A549 (cell line): ENCODE results near the gene ADAMTS19. TPM values are rescaled to one million over a fixed set of nuclear protein-coding genes. Genes with fewer than 3 reads are reported as not detected.

Experiments used
- ATAC-seq, 2 experiments: fragments of 200-7000 bp in 1 of 2; fragments of >200 bp in 1 of 2; cut with Nextera tagmentation in 1 of 2; cut with Tn5 transposase in 1 of 2; 3 replicates each; pipeline versions ENCODE4 v1.8.0 to v1.9.1; 2018 to 2020; ENCODE audit warnings: mild to moderate bottlenecking in 1 of 2, moderate library complexity in 1 of 2
- CTCF ChIA-PET: fragments of 300-600 bp; sonication (Branson Sonifier 250); formaldehyde crosslinking; extraction: SDS; loops from one replicate; lab custom pipeline; 2021; ENCODE audit warnings: antibody characterized with exemption, inconsistent platforms; lab: Yijun Ruan, JAX
- POLR2A ChIA-PET: fragments of 350-600 bp; formaldehyde crosslinking; extraction: SDS; loops from one replicate; lab custom pipeline; 2021; ENCODE audit warnings: antibody characterized with exemption, inconsistent platforms; lab: Yijun Ruan, JAX
- DNase-seq, 2 experiments: peaks; one replicate each; pipeline versions ENCODE4 v3.0.0 to v3.0.0-alpha.2; 2011 to 2016; ENCODE audit warnings: low read depth in 1 of 2, low spot score in 1 of 2
- FAIRE-seq: peaks from 2 replicates; lab custom pipeline; 2011; peaks lifted over from hg19 to GRCh38; lab: Jason Lieb, UNC
- H3K27ac ChIP-seq, 2 experiments: fragments of >200 bp; sonication (Bioruptor Twin); formaldehyde crosslinking; 3 replicates each; pipeline ENCODE4 v1.5.1; 2016 to 2017
- H3K4me1 ChIP-seq: fragments of >200 bp; sonication (Bioruptor Twin); formaldehyde crosslinking; 3 replicates; pipeline ENCODE4 v1.6.1; 2016
- H3K4me2 ChIP-seq: fragments of >200 bp; sonication (Bioruptor Twin); formaldehyde crosslinking; 3 replicates; pipeline ENCODE4 v1.6.1; 2016
- H3K4me3 ChIP-seq: fragments of >200 bp; sonication (Bioruptor Twin); formaldehyde crosslinking; 3 replicates; pipeline ENCODE4 v1.5.1; 2016
- H3K9me3 ChIP-seq: fragments of >200 bp; sonication (Bioruptor Twin); formaldehyde crosslinking; 3 replicates; pipeline ENCODE4 v1.6.1; 2016
- ATOH8 ChIP-seq: fragments of 250-450 bp; sonication (Bioruptor Pico); IDR thresholded peaks from 2 replicates; pipeline ENCODE4 v1.5.0; 2020; ENCODE audit warnings: low read depth, mild to moderate bottlenecking, moderate library complexity
- CBX8 ChIP-seq: fragments of 200-600 bp; sonication (generic); IDR thresholded peaks from 2 replicates; pipeline ENCODE4 v1.6.1; 2016
- CEBPB ChIP-seq, 2 experiments: fragments of >200 bp in 1 of 2; sonication (Bioruptor Twin) in 1 of 2; formaldehyde crosslinking in 1 of 2; IDR thresholded peaks; 2 replicates each; pipeline ENCODE4 v1.6.1; 2012 to 2016
- CTCF ChIP-seq: fragments of >200 bp; sonication (Bioruptor Twin); formaldehyde crosslinking; IDR thresholded peaks from 3 replicates; pipeline ENCODE4 v1.5.1; 2016
- EHMT2 ChIP-seq: fragments of 200-600 bp; sonication (generic); IDR thresholded peaks from 2 replicates; pipeline ENCODE4 v1.6.1; 2016; ENCODE audit warnings: antibody characterized with exemption, low read depth, mild to moderate bottlenecking, moderate library complexity
- HDAC2 ChIP-seq: fragments of 200-600 bp; sonication (generic); IDR thresholded peaks from 2 replicates; pipeline ENCODE4 v1.6.1; 2016
- HEYL ChIP-seq: fragments of 250-450 bp; sonication (Bioruptor Pico); IDR thresholded peaks from 2 replicates; pipeline ENCODE4 v1.8.0; 2021; ENCODE audit warnings: mild to moderate bottlenecking, moderate library complexity
- HOXB5 ChIP-seq: fragments of 250-450 bp; sonication (Bioruptor Pico); IDR thresholded peaks from 2 replicates; pipeline ENCODE4 v1.5.0; 2020; ENCODE audit warnings: mild to moderate bottlenecking, moderate library complexity
- JUN ChIP-seq, 2 experiments: fragments of >200 bp; sonication (Bioruptor Twin); formaldehyde crosslinking; IDR thresholded peaks; 2 replicates in 1 of 2; 3 replicates in 1 of 2; pipeline ENCODE4 v1.6.1; 2016 to 2017
- KDM1A ChIP-seq: fragments of 200-600 bp; sonication (generic); IDR thresholded peaks from 2 replicates; pipeline ENCODE4 v1.6.1; 2016; ENCODE audit warnings: low read depth, mild to moderate bottlenecking
- KDM5A ChIP-seq: fragments of 200-600 bp; sonication (generic); IDR thresholded peaks from 2 replicates; pipeline ENCODE4 v1.6.1; 2016; ENCODE audit warnings: antibody characterized with exemption, mild to moderate bottlenecking
- POLR2A ChIP-seq: IDR thresholded peaks from 2 replicates; pipeline ENCODE4 v1.6.1; 2012; ENCODE audit warnings: mild to moderate bottlenecking, low read length
- RNF2 ChIP-seq: fragments of 200-600 bp; sonication (generic); IDR thresholded peaks from 2 replicates; pipeline ENCODE4 v1.6.1; 2016; ENCODE audit warnings: low read depth, mild to moderate bottlenecking, antibody characterized with exemption, moderate library complexity, borderline replicate concordance
- SMC3 ChIP-seq: fragments of >200 bp; sonication (Bioruptor Twin); formaldehyde crosslinking; IDR thresholded peaks from 3 replicates; pipeline ENCODE4 v1.6.1; 2018; ENCODE audit warnings: inconsistent platforms
- SREBF2 ChIP-seq: fragments of 450-650 bp; IDR thresholded peaks from 2 replicates; pipeline ENCODE4 v1.6.1; 2014; ENCODE audit warnings: mild to moderate bottlenecking, moderate library complexity
- USF2 ChIP-seq: fragments of 450-650 bp; IDR thresholded peaks from 2 replicates; pipeline ENCODE4 v1.6.1; 2014; ENCODE audit warnings: antibody characterized with exemption
- ZNF302 ChIP-seq: fragments of 250-450 bp; sonication (Bioruptor Pico); IDR thresholded peaks from 2 replicates; pipeline ENCODE4 v1.9.0; 2021; ENCODE audit warnings: inconsistent platforms, mild to moderate bottlenecking, moderate library complexity
- ZSCAN20 ChIP-seq: fragments of 250-450 bp; sonication (Bioruptor Pico); IDR thresholded peaks from 2 replicates; pipeline ENCODE4 v1.8.0; 2022; ENCODE audit warnings: mild to moderate bottlenecking, moderate library complexity
- WGBS: methylation state at CpG from one replicate; pipeline ENCODE4 v1.1.6; 2017; ENCODE audit errors: missing lambda C conversion rate; 5-methylcytosine and 5-hydroxymethylcytosine counted together
- polyA plus RNA-seq, 4 experiments: library from polyadenylated mRNA; depleted of rRNA in 3 of 4; stranded (reverse); fragments of >200 nt; fragmentation: RNase III in 1 of 4; extraction: RNeasy Plus Mini Kit Qiagen cat#74134 plus additional on column Dnase treatment in 1 of 4; gene quantifications; 2 replicates in 3 of 4; 3 replicates in 1 of 4; pipeline ENCODE4 v1.2.3, GENCODE V29; 2011 to 2017
- TF ChIP-seq, protein P1 (sequence below): fragments of >200 bp; sonication (Bioruptor Twin); formaldehyde crosslinking; IDR thresholded peaks from 3 replicates; pipeline ENCODE4 v1.6.1; 2016
- TF ChIP-seq, protein P2 (sequence below): IDR thresholded peaks from 2 replicates; pipeline ENCODE4 v1.6.1; 2012
- TF ChIP-seq, protein P3 (sequence below): IDR thresholded peaks from 2 replicates; pipeline ENCODE4 v1.6.1; 2012

The ADAMTS19 gene
- polyA plus RNA-seq, 2 of the 4 experiments (the other 2 are of a cell fraction): not detected

GRCh38 chr5:129718471-129719090, 258.5 kb downstream of the ADAMTS19 start:
- Histone ChIP-seq H3K9me3 (no peaks in the 10 kb centered on the region), H3K4me3 (no peak overlapping the region), H3K4me1 (no peaks in the 10 kb centered on the region), H3K4me2 (no peak overlapping the region), H3K27ac (no peak overlapping the region)
- DNase-seq: no peak
- 60% methylated on average over 1 of the region's 1 CpG for WGBS
- no peak for FAIRE-seq
- POLR2A ChIA-PET: no interaction called here
- ATAC-seq: no peak
- CTCF ChIA-PET: interaction anchor here (1.2 kb wide), 1 partner anchor 12 kb away, joined by 6 read pairs; no protein-coding TSS in a partner anchor
- no peak for TF ChIP-seq KDM5A
- TF ChIP-seq RNF2: no peak
- no peak for TF ChIP-seq SMC3
- TF ChIP-seq, protein P1, sequence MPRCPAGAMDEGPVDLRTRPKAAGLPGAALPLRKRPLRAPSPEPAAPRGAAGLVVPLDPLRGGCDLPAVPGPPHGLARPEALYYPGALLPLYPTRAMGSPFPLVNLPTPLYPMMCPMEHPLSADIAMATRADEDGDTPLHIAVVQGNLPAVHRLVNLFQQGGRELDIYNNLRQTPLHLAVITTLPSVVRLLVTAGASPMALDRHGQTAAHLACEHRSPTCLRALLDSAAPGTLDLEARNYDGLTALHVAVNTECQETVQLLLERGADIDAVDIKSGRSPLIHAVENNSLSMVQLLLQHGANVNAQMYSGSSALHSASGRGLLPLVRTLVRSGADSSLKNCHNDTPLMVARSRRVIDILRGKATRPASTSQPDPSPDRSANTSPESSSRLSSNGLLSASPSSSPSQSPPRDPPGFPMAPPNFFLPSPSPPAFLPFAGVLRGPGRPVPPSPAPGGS: no peak
- no peak for TF ChIP-seq CTCF
- TF ChIP-seq, protein P2, sequence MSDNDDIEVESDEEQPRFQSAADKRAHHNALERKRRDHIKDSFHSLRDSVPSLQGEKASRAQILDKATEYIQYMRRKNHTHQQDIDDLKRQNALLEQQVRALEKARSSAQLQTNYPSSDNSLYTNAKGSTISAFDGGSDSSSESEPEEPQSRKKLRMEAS: no peak
- TF ChIP-seq USF2: no peak
- TF ChIP-seq, protein P3, sequence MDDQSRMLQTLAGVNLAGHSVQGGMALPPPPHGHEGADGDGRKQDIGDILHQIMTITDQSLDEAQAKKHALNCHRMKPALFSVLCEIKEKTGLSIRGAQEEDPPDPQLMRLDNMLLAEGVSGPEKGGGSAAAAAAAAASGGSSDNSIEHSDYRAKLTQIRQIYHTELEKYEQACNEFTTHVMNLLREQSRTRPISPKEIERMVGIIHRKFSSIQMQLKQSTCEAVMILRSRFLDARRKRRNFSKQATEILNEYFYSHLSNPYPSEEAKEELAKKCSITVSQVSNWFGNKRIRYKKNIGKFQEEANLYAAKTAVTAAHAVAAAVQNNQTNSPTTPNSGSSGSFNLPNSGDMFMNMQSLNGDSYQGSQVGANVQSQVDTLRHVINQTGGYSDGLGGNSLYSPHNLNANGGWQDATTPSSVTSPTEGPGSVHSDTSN: no peak
- no peak for TF ChIP-seq ZSCAN20
- no peak for TF ChIP-seq CBX8
- no peak for TF ChIP-seq ZNF302 (CRISPR knock-in tag)
- no peak for TF ChIP-seq EHMT2
- no peak for TF ChIP-seq POLR2A
- no peak for TF ChIP-seq CEBPB (IDR thresholded peaks at IDR 0.05)
- no peak for TF ChIP-seq HOXB5 (CRISPR knock-in tag)
- TF ChIP-seq, all 56 proteins: peak for 0

DNA sequence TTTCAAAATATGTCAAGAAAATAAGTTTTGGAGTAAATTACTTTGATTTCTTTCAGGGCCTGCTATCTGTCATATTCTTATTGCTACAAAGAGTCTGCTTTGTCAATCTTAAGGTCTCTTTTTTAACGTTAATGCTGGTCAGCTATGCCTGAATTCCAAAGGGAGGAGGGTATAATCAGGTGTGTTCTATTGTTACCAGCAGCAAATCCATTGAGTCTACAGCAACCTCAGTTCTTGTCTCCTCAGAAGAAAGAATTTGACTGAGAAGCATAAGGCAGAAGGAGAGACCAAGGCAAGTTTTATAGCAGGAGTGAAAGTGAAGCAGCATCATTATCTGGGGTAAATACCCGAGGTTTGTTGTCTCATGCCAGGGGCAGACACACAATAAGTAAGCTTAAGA, 264.1 kb downstream of the ADAMTS19 start:
- H3K4me3 ChIP-seq: no peak overlapping the region
- TF ChIP-seq SREBF2: no peak
- no peak for TF ChIP-seq JUN (IDR thresholded peaks at IDR 0.05)
- TF ChIP-seq ATOH8 (CRISPR knock-in tag): no peak
- no peak for TF ChIP-seq KDM1A
- TF ChIP-seq HEYL: no peak
- TF ChIP-seq HDAC2: no peak
- no peak for TF ChIP-seq ZNF302 (CRISPR knock-in tag)
- ChIA-PET CTCF (no interaction called here), POLR2A (no interaction called here)
- DNase-seq: no peak
- WGBS: 0% methylated on average over 2 of the region's 2 CpGs
- no peak for FAIRE-seq
- no peak for ATAC-seq
- H3K27ac ChIP-seq: no peak overlapping the region
- no peak overlapping the region for H3K4me2 ChIP-seq
- H3K4me1 ChIP-seq: no peaks in the 10 kb centered on the region
- H3K9me3 ChIP-seq: no peaks in the 10 kb centered on the region
